ENCODE measurements around the gene PLRG1.

Gene PLRG1

GRCh38 chr4:154573190-154573870, 23.1 kb upstream of the PLRG1 start:
- FAIRE-seq, result no peak

GRCh38 chr4:154569584-154569983, 19.4 kb upstream of the PLRG1 start:
- FAIRE-seq, result no peak

GRCh38 chr4:154569028-154569427, 18.8 kb upstream of the PLRG1 start:
- no peak for FAIRE-seq

- FAIRE-seq, result no peak
Observed at GRCh38 chr4:154566639-154567204, 16.5 kb upstream of the PLRG1 start.

GRCh38 chr4:154565704-154566103, 15.5 kb upstream of the PLRG1 start:
- FAIRE-seq, result no peak

GRCh38 chr4:154564311-154564710, 14.1 kb upstream of the PLRG1 start:
- no peak for FAIRE-seq

- no peak for FAIRE-seq
Observed at GRCh38 chr4:154562697-154563254, 12.6 kb upstream of the PLRG1 start, which contains the start of gene FGB. Gene FGB (plus strand): TSS chr4:154563011. CDS start chr4:154563019, 8 bp downstream.

GRCh38 chr4:154560824-154561231, 10.6 kb upstream of the PLRG1 start:
- no peak for FAIRE-seq

GRCh38 chr4:154560419-154560801, 10.2 kb upstream of the PLRG1 start:
- FAIRE-seq, result no peak

- no peak for FAIRE-seq
Observed at GRCh38 chr4:154559494-154560418, 9.6 kb upstream of the PLRG1 start.

- no peak for FAIRE-seq
Observed at GRCh38 chr4:154559141-154559493, 8.9 kb upstream of the PLRG1 start.

GRCh38 chr4:154551872-154552686, 1.9 kb upstream of the PLRG1 start:
- FAIRE-seq, result peak; percentile 66

GRCh38 chr4:154545689-154546088, 4.5 kb downstream of the PLRG1 start:
- FAIRE-seq, result no peak

GRCh38 chr4:154542271-154542879, 7.8 kb downstream of the PLRG1 start:
- no peak for FAIRE-seq

GRCh38 chr4:154534296-154534695, 15.9 kb downstream of the PLRG1 start:
- no peak for FAIRE-seq

- FAIRE-seq, result no peak
Observed at GRCh38 chr4:154529728-154530519, 20.3 kb downstream of the PLRG1 start.

- FAIRE-seq, result no peak
Observed at GRCh38 chr4:154528869-154529268, 21.3 kb downstream of the PLRG1 start.

- FAIRE-seq, result no peak
Observed at GRCh38 chr4:154527308-154527707, 22.9 kb downstream of the PLRG1 start.

- FAIRE-seq, result no peak
Observed at GRCh38 chr4:154526151-154526550, 24.0 kb downstream of the PLRG1 start.

- FAIRE-seq, result no peak
Observed at GRCh38 chr4:154521607-154522006, 28.6 kb downstream of the PLRG1 start.

- no peak for FAIRE-seq
Observed at GRCh38 chr4:154519214-154519613, 31.0 kb downstream of the PLRG1 start.
